Neural progenitor cell (in vitro differentiated cells): ENCODE results near the gene EIF4G3. TPM values are rescaled to one million over a fixed set of nuclear protein-coding genes. Genes with fewer than 3 reads are reported as not detected.

ENCODE experiments used
- DNase-seq: peaks from one replicate; pipeline ENCODE4 v3.0.0-alpha.2; 2016; ENCODE audit warnings: low spot score
- H2AFZ ChIP-seq: fragments of 200-600 bp; sonication (generic); replicated peaks from 2 replicates; pipeline ENCODE4 v1.6.1; 2016; ENCODE audit warnings: antibody characterized with exemption
- H3F3A ChIP-seq: fragments of 200-600 bp; sonication (generic); 2 replicates; pipeline ENCODE4 v1.6.1; 2016; ENCODE audit warnings: antibody characterized with exemption, low read depth
- H3K27ac ChIP-seq: fragments of 200-600 bp; sonication (generic); 2 replicates; pipeline ENCODE4 v1.5.1; 2016; ENCODE audit warnings: mild to moderate bottlenecking
- H3K27me3 ChIP-seq: fragments of 200-600 bp; sonication (generic); 2 replicates; pipeline ENCODE4 v1.6.1; 2016; ENCODE audit warnings: mild to moderate bottlenecking, moderate library complexity
- H3K36me3 ChIP-seq: fragments of 200-600 bp; sonication (generic); 2 replicates; pipeline ENCODE4 v1.5.1; 2016
- H3K4me1 ChIP-seq: fragments of 200-600 bp; sonication (generic); 2 replicates; pipeline ENCODE4 v1.6.1; 2016; ENCODE audit warnings: mixed run types
- H3K4me2 ChIP-seq: fragments of 200-600 bp; sonication (generic); 2 replicates; pipeline ENCODE4 v1.6.1; 2016
- H3K4me3 ChIP-seq: fragments of 200-600 bp; sonication (generic); 2 replicates; pipeline ENCODE4 v1.5.1; 2016
- H3K79me2 ChIP-seq: fragments of 200-600 bp; sonication (generic); 2 replicates; pipeline ENCODE4 v1.6.1; 2016; ENCODE audit warnings: low read depth
- H3K9ac ChIP-seq: fragments of 200-600 bp; sonication (generic); 2 replicates; pipeline ENCODE4 v1.6.1; 2016
- H3K9me3 ChIP-seq: fragments of 200-600 bp; sonication (generic); 2 replicates; pipeline ENCODE4 v1.5.1; 2016; ENCODE audit warnings: low read depth
- H4K20me1 ChIP-seq: fragments of 200-600 bp; sonication (generic); 2 replicates; pipeline ENCODE4 v1.6.1; 2016; ENCODE audit warnings: low read depth
- H3K27ac Mint-ChIP-seq: 3 replicates; pipeline ENCODE4 v1.8.0; 2021; ENCODE audit warnings: mixed read lengths
- H3K27me3 Mint-ChIP-seq: 2 replicates; pipeline ENCODE4 v1.8.0; 2022; ENCODE audit warnings: low read depth, mild to moderate bottlenecking, inconsistent platforms, moderate library complexity, mixed read lengths; ENCODE audit not compliant: insufficient read depth
- H3K36me3 Mint-ChIP-seq: 3 replicates; pipeline ENCODE4 v1.8.0; 2021; ENCODE audit warnings: mixed read lengths
- H3K4me1 Mint-ChIP-seq: 3 replicates; pipeline ENCODE4 v1.8.0; 2021; ENCODE audit warnings: mixed read lengths
- H3K4me3 Mint-ChIP-seq: 3 replicates; pipeline ENCODE4 v1.8.0; 2021; ENCODE audit warnings: mild to moderate bottlenecking, moderate library complexity, mixed read lengths
- H3K9me3 Mint-ChIP-seq: 3 replicates; pipeline ENCODE4 v1.8.0; 2020; ENCODE audit warnings: mixed read lengths
- EZH2 ChIP-seq: fragments of 200-600 bp; sonication (generic); IDR thresholded peaks from 2 replicates; pipeline ENCODE4 v1.6.1; 2017; ENCODE audit warnings: antibody characterized with exemption, mild to moderate bottlenecking, moderate library complexity
- EZH2phosphoT487 ChIP-seq: fragments of 200-600 bp; sonication (generic); IDR thresholded peaks from 2 replicates; pipeline ENCODE4 v1.6.1; 2017; ENCODE audit warnings: antibody characterized with exemption
- total RNA-seq: library from RNA; depleted of rRNA; stranded (reverse); fragments of >200 nt; gene quantifications from 2 replicates; pipeline ENCODE4 v1.2.3, GENCODE V29; 2015; ENCODE audit warnings: low replicate concordance
- TF ChIP-seq, protein P1 (sequence below): fragments of 200-600 bp; sonication (generic); IDR thresholded peaks from 2 replicates; pipeline ENCODE4 v1.5.1; 2017; ENCODE audit warnings: antibody characterized with exemption, mild to moderate bottlenecking

EIF4G3 gene
- total RNA-seq, 1 donor from 2014 or later, result 73.4 TPM

DNA sequence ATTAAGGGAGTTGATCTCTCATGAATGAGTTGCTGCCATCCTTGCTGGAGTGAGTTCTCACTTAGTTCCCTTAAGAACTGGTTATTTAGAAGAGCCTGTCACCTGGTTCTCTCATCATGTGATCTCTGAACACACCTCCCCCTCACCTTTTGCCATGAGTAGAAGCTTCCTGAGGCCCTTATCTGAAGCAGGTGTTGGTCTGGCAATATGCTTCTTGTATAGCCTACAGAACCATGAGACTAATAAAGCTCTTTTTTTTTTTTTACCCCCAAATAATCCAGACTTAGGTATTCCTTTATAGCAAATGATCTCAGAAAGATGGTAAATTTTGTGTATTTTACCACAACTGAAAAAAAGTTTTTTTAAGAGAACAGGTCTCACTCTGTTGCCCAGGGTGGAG, 158.0 kb downstream of the EIF4G3 start:
- TF ChIP-seq, protein P1, sequence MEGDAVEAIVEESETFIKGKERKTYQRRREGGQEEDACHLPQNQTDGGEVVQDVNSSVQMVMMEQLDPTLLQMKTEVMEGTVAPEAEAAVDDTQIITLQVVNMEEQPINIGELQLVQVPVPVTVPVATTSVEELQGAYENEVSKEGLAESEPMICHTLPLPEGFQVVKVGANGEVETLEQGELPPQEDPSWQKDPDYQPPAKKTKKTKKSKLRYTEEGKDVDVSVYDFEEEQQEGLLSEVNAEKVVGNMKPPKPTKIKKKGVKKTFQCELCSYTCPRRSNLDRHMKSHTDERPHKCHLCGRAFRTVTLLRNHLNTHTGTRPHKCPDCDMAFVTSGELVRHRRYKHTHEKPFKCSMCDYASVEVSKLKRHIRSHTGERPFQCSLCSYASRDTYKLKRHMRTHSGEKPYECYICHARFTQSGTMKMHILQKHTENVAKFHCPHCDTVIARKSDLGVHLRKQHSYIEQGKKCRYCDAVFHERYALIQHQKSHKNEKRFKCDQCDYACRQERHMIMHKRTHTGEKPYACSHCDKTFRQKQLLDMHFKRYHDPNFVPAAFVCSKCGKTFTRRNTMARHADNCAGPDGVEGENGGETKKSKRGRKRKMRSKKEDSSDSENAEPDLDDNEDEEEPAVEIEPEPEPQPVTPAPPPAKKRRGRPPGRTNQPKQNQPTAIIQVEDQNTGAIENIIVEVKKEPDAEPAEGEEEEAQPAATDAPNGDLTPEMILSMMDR, result no peak
- TF ChIP-seq EZH2 (no peak), EZH2phosphoT487 (no peak)
- Histone ChIP-seq H2AFZ (no peak overlapping the region), H3K79me2 (peaks cover 90% of the 10 kb centered on the region), H3K9ac (no peak overlapping the region), H3K4me2 (no peak overlapping the region), H3K36me3 (no peaks in the 10 kb centered on the region), H3K4me1 (no peaks in the 10 kb centered on the region), H3K27ac (no peak overlapping the region), H3K27me3 (no peaks in the 10 kb centered on the region), H3K9me3 (no peaks in the 10 kb centered on the region), H3F3A (peaks cover 3% of the 10 kb centered on the region), H4K20me1 (peaks cover 14% of the 10 kb centered on the region), H3K4me3 (no peak overlapping the region)
- Mint-ChIP-seq H3K36me3 (peaks cover 29% of the 10 kb centered on the region), H3K27ac (no peak overlapping the region), H3K4me3 (no peak overlapping the region), H3K9me3 (peaks cover 11% of the 10 kb centered on the region), H3K27me3 (no peaks in the 10 kb centered on the region), H3K4me1 (peaks cover 5% of the 10 kb centered on the region)
- DNase-seq, result no peak

DNA sequence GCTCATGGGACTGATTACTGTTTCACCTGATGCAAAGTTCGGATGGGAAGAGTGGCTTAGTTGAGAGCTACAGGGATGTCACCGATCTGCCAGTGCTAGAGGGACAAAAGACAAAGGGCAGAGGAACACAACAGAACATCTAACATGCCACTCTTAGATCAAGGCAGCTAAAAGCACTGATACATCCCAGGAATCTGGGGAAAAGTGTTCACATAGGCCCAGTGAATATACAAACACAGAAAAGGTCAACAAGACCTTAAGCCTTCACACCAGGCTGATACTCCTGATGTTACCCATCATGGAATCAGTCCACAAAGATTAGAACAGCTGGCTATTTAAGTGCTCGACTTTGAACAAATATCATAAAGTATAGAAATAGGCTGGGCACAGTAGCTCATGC, 163.2 kb downstream of the EIF4G3 start:
- Mint-ChIP-seq H3K27ac (peak overlapping the region; percentile 86), H3K4me3 (no peak overlapping the region), H3K36me3 (peaks cover 20% of the 10 kb centered on the region), H3K27me3 (no peaks in the 10 kb centered on the region), H3K4me1 (peaks cover 24% of the 10 kb centered on the region), H3K9me3 (peaks cover 8% of the 10 kb centered on the region)
- Histone ChIP-seq H3K9me3 (no peaks in the 10 kb centered on the region), H3F3A (peaks cover 9% of the 10 kb centered on the region), H3K4me1 (peaks cover 14% of the 10 kb centered on the region), H3K4me2 (peak overlapping the region; percentile 56), H3K9ac (no peak overlapping the region), H2AFZ (no peak overlapping the region), H3K36me3 (no peaks in the 10 kb centered on the region), H3K27me3 (no peaks in the 10 kb centered on the region), H3K79me2 (peaks cover 97% of the 10 kb centered on the region), H3K27ac (peak overlapping the region; percentile 33), H3K4me3 (no peak overlapping the region), H4K20me1 (peaks cover 30% of the 10 kb centered on the region)
- no peak for TF ChIP-seq EZH2phosphoT487
- DNase-seq, result no peak

DNA sequence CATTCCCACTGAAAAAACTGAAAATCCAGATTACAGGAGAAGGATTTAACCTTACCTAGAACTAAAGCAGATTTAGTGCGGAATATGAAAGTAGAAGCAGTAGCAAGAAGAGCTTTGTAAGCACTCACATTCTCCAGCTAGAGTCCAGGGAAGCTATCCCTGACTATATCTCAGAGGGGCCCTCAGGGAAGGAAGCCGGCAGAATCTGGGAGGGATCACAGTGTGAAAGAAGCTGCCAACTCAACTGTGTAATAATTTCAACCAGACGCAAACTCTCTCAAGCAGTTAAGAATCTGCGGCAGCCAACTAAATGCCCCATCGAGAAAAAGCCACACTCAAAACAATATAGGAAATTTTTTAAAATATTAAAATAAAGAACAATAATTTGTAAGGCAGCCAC, 163.8 kb downstream of the EIF4G3 start:
- Histone ChIP-seq H3K4me1 (peaks cover 14% of the 10 kb centered on the region), H3K4me2 (peak overlapping the region; percentile 56), H3F3A (peaks cover 9% of the 10 kb centered on the region), H2AFZ (no peak overlapping the region), H3K27me3 (no peaks in the 10 kb centered on the region), H3K79me2 (peaks cover 97% of the 10 kb centered on the region), H3K36me3 (no peaks in the 10 kb centered on the region), H3K27ac (peak overlapping the region; percentile 59), H3K9ac (no peak overlapping the region), H3K4me3 (no peak overlapping the region), H4K20me1 (peaks cover 30% of the 10 kb centered on the region), H3K9me3 (no peaks in the 10 kb centered on the region)
- Mint-ChIP-seq H3K4me1 (peaks cover 24% of the 10 kb centered on the region), H3K27me3 (no peaks in the 10 kb centered on the region), H3K36me3 (peaks cover 20% of the 10 kb centered on the region), H3K9me3 (peaks cover 8% of the 10 kb centered on the region), H3K27ac (peak overlapping the region; percentile 72), H3K4me3 (no peak overlapping the region)
- TF ChIP-seq EZH2, result no peak
- no peak for TF ChIP-seq EZH2phosphoT487
- TF ChIP-seq, protein P1, result no peak
- peak; percentile 55 for DNase-seq

DNA sequence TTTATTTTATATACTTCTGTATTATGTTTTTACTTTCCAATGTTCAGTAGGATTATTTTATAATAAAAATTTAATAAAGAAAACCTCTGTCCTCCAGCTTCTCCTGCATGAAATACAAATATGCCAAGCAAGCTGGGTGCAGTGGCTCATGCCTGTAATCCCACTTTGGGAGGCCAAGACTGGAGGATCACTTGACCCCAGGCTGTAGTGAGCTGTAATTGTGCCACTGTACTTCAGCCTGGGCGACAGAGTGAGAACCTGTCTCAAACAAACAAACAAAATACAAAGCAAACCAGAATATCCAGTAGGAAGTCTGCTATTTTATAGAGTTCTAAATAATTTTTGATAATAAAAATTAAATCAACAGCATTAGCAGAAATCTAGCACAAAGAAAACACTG, 168.8 kb downstream of the EIF4G3 start:
- no peaks in the 10 kb centered on the region for H3K36me3 Mint-ChIP-seq

More for the DNA sequence above, 168.8 kb downstream of the EIF4G3 start:
- no peaks in the 10 kb centered on the region for H3K9me3 Mint-ChIP-seq
- Histone ChIP-seq H3F3A (no peaks in the 10 kb centered on the region), H3K36me3 (no peaks in the 10 kb centered on the region), H3K79me2 (peaks cover 94% of the 10 kb centered on the region), H4K20me1 (peaks cover 24% of the 10 kb centered on the region), H2AFZ (no peak overlapping the region), H3K4me3 (no peak overlapping the region), H3K4me1 (peaks cover 6% of the 10 kb centered on the region), H3K27ac (no peak overlapping the region), H3K9me3 (no peaks in the 10 kb centered on the region), H3K4me2 (no peak overlapping the region), H3K9ac (no peak overlapping the region), H3K27me3 (no peaks in the 10 kb centered on the region)
- no peaks in the 10 kb centered on the region for H3K27me3 Mint-ChIP-seq
- TF ChIP-seq, protein P1, result no peak
- TF ChIP-seq EZH2, result no peak
- TF ChIP-seq EZH2phosphoT487, result no peak
- no peak overlapping the region for H3K4me3 Mint-ChIP-seq
- no peak for DNase-seq
- H3K4me1 Mint-ChIP-seq, result peaks cover 13% of the 10 kb centered on the region
- H3K27ac Mint-ChIP-seq, result no peak overlapping the region
